Lower leg skin (tissue), 3 donors: ENCODE results near the gene PROSER2.

Experiments
- CTCF ChIP-seq, 3 donors: fragments of 450-650 bp; IDR thresholded peaks; one replicate each; pipeline ENCODE4 v1.5.1; 2016; ENCODE audit warnings: antibody characterized with exemption in 3 of 3, mild to moderate bottlenecking in 3 of 3, moderate library complexity in 2 of 3
- POLR2A ChIP-seq, 2 donors: fragments of 450-650 bp; IDR thresholded peaks; one replicate each; pipeline ENCODE4 v1.6.1; 2016 to 2017; ENCODE audit warnings: antibody characterized with exemption in 2 of 2, mild to moderate bottlenecking in 1 of 2, moderate library complexity in 1 of 2

- no peak for TF ChIP-seq CTCF (IDR thresholded peaks at IDR 0.05)
- no peak for TF ChIP-seq POLR2A (IDR thresholded peaks at IDR 0.05)
Observed at GRCh38 chr10:11827414-11827813, 4.3 kb downstream of the PROSER2 start.
